HCT116 (cell line): Measurements from ENCODE around the gene ZNF675.
"Not testable (repeated sequence)": the region's sequence is repeated elsewhere in the genome, so short reads cannot be mapped to it uniquely, and the experiment has no call there.

Source experiments
- ATF3 ChIP-seq: IDR thresholded peaks from 2 replicates; pipeline ENCODE4 v1.6.1; 2012
- CTCF ChIP-seq, 3 experiments: fragments of 200-600 bp in 1 of 3; sonication (generic) in 1 of 3; IDR thresholded peaks in 2 of 3; conservative IDR thresholded peaks in 1 of 3; 2 replicates each; pipeline ENCODE4 v1.5.1; 2012 to 2017; ENCODE audit warnings: low read depth in 2 of 3, low read length in 2 of 3, antibody characterized with exemption in 1 of 3, borderline replicate concordance in 1 of 3, control low read depth in 1 of 3, mild to moderate bottlenecking in 1 of 3, mixed read lengths in 1 of 3, mixed run types in 1 of 3, moderate library complexity in 1 of 3; ENCODE audit not compliant: insufficient read depth in 1 of 3
- POLR2A ChIP-seq: IDR thresholded peaks from 2 replicates; pipeline ENCODE4 v1.7.0; 2011; ENCODE audit warnings: borderline replicate concordance; ENCODE audit not compliant: insufficient read depth, insufficient read length; ENCODE audit errors: extremely low read depth
- RAD21 ChIP-seq: IDR thresholded peaks from 2 replicates; pipeline ENCODE4 v1.6.1; 2012; ENCODE audit warnings: low read depth, mild to moderate bottlenecking
- SIN3A ChIP-seq: IDR thresholded peaks from 2 replicates; pipeline ENCODE4 v1.6.1; 2012; ENCODE audit warnings: low read depth
- SRF ChIP-seq: IDR thresholded peaks from 2 replicates; pipeline ENCODE4 v1.6.1; 2012; ENCODE audit warnings: low read depth

- TF ChIP-seq POLR2A; SIN3A; RAD21; CTCF (IDR thresholded peaks at IDR 0.05 in 2 of 3, conservative IDR thresholded peaks at IDR 0.05 in 1 of 3; ENCODE audit: borderline replicate concordance in 1 of 3, insufficient read depth in 1 of 3, low read depth in 2 of 3, low read length in 2 of 3); SRF; ATF3: not testable (repeated sequence)
These were observed 43.9 kb upstream of the ZNF675 start for GRCh38 chr19:23730729-23731465.
